Measurements from ENCODE around the gene CCSER2.
A peak's percentile ranks its signal among the peaks of the same experiment; 100 is the strongest.
"Not testable (repeated sequence)": the region's sequence is repeated elsewhere in the genome, so short reads cannot be mapped to it uniquely, and the experiment has no call there.

The CCSER2 gene

DNA sequence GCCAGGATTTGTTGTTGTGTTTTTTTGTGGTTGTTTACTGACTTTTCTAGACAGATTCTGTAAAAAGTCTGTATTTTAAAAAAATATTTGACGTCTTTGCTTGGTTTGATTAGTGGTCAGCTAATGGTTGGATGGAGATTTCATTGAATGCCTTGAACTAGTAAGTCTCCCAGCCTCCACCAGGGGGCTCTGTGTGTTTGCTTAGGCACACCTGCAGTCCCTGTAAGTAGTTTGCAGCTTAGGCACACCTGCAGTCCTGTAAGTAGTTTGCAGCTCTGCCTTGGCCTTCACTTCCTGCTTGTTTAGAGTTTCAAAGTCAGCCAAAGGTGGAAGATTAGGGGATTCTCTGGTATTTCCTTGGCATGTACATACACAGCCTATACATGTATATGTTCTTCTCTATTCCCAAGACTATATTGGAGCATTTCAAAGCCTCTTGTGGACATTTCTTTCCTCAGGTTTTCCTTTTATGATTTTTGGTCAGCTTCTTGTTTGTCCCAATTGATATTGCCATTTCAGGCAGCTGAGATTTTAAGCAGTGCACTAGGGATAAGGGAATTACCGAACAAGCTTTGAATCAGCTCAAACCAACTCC lies 101.6 kb downstream of the CCSER2 start:
- peak in 7 of 10 donors; percentile 36 to 90 (median 69) for DNase-seq
- intact Hi-C loops (cut with DNase I), result no loop called here

DNA sequence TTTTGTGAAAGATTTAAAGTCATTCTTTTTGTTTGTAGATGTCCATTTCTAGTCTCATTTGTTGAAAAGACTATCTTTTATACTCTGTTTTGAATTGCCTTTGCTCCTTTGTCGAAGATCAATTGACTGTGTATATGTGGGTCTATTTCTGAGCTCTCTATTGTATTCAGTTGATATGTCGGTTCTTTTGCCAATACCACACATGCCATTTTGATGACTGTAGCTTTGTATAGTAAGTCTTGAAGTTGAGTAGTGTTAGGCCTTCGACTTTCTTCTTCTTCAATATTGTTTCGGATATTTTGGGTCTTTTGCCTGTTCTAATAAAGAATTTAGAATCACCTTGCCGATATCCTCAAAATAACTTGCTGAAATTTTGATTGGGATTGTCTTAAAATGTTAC lies 104.5 kb downstream of the CCSER2 start:
- no peak for DNase-seq
- intact Hi-C loops (cut with DNase I), result no loop called here

DNA sequence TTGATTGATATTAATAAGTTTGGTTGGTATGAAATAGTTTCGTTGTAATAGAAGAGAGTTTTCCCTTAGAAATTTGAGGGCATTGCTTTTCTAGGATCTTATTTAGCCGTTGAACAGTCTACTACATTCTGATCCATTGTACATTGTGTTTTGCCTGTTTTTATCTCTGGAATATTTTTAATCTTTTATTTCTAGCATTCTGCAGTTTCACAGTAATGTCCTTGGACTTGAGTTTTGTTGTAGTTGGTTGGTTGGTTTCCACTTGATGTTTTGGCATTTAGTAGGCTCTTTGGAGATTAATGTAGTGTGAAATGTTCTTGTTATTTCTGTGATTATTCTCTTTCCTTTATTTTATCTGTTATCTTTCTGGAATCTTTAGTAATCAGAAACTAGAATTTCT lies 112.4 kb downstream of the CCSER2 start:
- no peak for DNase-seq
- intact Hi-C loops (cut with DNase I), result no loop called here

DNA sequence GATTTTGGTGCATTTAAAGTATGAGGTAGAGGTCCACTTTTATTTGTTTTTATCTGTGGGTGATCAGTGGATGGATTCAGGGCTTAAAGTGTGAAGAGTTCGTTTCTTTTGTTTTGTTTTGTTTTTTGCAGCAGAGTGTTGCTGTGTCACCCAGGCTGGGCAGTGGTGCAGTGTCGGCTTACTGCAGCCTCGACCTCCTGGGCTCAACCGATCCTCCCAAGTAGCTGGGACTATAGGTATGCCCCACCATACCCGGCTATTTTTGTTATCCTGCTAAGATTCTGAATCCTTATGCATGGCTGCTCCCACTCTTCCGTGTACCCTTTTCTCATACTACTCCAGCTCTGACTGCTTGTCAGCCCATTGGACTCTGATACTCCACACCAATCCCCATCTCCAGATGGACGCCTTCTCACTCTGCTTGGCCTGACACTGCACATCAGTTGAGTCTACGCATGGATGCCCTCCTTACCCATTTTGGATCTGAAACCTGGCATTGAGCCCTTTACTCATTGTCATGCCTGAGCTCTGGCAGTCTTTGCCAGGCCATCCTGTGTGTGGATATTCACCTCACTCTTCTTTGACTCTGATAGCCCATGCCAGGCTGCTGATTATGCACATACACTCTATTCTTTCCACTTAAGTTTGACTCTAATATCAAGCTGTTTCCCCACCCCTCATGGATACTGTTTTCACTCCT lies 119.5 kb downstream of the CCSER2 start:
- intact Hi-C loops (cut with DNase I), result no loop called here
- no peak for DNase-seq

DNA sequence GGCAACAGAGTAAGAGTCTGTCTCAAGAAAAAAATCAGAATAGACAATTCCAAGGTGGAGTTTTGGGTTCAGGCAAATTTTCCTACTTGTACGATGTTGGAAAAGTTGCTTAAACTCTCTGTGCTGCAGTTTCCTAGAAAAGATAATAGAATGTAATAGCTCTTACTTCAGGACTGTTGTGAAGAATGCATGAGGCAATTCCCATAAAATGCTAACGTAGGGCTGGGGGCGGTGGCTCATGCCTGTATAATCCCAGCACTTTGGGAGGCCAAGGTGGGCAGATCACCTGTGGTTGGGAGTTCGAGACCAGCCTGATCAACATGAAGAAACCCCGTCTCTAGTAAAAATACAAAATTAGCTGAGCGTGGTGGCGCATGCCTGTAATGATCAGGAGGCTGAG lies 121.0 kb downstream of the CCSER2 start:
- intact Hi-C loops (cut with DNase I), result not testable (repeated sequence)
- DNase-seq, result peak in 1 of 10 donors; percentile 53

DNA sequence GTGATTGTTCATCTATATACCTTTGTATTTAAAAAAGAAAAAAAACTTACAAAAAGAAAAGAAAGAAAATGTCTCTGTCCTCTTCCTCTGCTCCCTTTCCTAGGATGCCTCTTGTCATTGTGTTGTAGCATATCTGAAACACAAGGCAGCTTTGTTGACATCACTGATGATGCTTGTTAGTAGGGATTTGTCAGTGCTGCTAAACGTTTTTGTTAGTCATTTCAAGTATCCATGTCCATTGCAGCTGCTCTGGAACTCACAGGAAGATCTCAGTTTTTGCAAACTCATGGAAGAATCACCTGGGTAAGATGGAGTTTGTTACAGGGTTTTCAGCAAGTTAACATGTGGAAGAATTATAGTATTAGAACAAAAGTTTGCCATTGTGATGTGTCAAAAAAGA lies 123.6 kb downstream of the CCSER2 start:
- intact Hi-C loops (cut with DNase I), result no loop called here
- DNase-seq, result no peak

DNA sequence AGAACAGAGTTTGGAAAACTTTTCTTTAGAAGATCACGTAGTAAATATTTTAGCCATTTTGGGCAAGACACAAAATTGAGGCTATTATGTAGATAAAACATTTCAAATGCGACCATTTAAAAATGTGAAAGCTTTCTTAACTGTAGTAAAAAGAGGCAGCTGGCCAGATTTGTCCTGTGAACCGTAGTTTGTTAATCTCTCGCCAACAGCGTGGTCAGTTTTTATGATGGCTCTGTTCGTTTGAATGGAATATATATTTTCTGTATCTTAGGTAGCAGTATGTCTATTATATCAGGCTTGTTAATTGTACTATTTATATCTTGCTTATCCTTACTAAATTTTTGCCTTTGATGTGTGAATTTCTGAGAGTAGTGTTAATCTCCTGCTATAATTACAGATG lies 124.9 kb downstream of the CCSER2 start:
- DNase-seq, result no peak
- intact Hi-C loops (cut with DNase I), result no loop called here

DNA sequence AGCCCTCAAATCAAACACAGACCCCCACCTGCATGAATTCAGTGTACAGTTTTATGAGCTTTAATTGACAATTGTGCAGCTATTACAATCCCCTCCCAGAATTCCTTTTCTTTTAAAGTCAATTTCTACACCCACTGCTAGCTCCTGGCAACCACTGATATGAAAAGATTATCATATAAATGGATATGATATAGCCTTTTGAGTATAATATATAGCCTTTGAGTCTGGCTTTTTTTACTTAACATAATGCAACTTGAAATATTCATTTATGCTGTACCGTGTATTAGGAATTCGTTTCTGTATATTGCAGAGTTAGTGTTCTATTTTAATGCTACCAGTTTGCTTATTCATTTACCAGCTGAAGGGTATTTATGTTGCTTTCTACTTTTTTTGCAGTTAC lies 127.7 kb downstream of the CCSER2 start:
- intact Hi-C loops (cut with DNase I), result no loop called here
- DNase-seq, result no peak

DNA sequence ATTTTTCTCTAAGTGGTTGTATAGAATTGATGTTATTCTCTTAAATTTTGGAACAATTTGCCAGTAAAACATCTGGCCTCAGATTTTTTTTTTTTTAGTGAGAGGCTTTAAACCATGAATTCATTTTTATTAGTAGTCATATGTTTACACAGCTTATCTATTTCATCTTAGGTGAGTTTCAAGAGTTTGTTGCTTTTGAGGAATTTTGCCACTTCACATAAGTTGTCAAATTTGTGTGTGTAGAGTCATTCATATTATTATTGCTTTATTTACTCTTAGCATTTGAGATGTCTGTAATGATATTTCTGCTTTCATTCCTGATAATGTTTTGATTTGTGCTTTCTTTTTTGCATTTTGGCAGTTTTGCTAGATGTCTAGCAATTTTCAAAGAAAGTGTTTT lies 132.1 kb downstream of the CCSER2 start:
- intact Hi-C loops (cut with DNase I), result no loop called here

DNA sequence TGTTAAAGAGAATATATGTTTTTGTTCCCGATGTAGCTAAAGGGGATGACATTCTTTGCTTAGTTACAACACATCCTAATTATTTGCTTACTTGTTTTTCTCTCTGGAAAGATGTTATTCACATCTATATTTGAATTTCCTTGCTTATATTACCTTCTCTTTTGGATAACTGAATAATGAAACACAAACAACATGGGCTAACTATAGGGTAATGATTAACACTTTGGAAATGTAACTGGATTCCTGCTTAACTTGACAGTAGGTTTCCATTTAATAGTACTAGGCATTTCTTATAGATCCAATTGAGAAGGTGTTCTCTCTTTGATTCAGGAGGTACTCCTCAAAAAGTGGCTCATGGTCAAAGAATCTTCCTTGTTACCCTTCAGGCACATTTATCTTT lies 141.1 kb downstream of the CCSER2 start:
- DNase-seq, result no peak
- intact Hi-C loops (cut with DNase I), result no loop called here

More for the DNA sequence above, 132.1 kb downstream of the CCSER2 start:
- DNase-seq, result no peak

DNA sequence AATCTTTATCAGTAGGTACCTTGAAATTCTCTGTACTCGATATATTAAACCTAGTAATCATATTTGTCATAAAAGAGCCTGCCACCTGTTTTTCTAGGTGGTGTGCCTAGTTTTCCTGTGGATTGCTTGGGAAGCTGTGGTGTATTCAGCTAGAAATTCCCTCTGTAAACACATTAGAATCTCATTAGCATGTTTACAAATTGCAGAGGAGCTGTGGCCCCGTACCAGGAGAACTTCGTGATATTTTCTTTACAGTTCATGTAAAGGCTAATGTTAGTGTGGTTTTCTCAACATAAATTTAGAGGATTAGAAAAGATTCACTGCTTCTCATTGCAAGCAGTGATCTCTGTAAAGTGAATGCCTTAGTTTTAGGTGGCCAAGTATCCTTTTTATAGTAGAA lies 144.7 kb downstream of the CCSER2 start:
- intact Hi-C loops (cut with DNase I), result no loop called here
- DNase-seq, result no peak

DNA sequence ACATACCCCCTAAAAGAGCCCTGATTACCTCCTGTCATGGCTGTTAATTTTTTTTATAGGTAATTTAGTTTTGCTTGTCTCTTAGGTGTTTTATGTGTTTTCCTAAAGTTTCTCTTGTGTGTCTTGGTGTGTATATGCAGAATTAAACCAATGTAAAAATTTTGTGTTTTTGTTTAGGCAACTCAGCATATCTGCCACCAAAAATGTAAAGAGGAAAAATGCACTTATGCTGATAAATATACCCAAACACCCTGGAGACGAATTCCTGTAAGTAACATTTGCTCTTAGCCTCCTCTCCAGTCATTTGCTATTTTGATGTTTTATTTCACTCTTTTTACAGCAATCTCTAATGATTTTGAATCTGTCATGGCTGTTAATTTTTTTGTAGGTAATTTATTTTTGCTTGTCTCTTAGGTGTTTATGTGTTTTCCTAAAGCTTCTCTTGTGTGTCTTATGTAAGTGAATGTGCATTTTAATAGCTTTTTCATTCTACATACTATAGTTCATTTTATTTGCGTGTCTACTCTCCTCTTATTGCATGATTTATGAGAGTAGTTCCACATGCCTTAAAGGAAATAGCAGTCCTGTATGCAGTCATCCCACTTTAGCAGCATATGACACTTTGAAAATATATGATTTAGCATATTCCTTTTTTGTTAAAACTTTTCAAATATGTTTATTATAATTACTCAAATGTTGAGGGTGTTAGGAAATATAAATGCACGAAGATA lies 149.2 kb downstream of the CCSER2 start:
- intact Hi-C loops (cut with DNase I), result no loop called here
- DNase-seq, result no peak

DNA sequence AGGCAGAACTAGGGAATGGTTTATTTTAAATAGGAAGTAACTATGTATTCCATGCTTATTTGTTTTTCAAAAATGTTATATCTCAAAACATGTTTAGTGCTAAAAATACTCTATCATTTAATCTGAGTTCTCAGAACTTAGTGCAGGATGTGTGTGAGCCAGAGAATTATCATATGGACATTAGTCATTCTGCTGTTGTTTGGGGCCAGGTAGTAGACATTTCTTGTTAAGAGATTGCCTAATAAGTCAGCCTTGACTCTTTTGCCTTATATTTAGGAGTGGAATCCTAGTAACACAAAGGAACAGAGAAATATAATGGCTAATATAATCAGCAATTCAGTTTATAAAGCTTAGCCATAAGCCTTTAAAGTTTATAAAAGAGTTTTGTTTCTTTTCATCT lies 149.8 kb downstream of the CCSER2 start:
- intact Hi-C loops (cut with DNase I), result no loop called here
- DNase-seq, result no peak

DNA sequence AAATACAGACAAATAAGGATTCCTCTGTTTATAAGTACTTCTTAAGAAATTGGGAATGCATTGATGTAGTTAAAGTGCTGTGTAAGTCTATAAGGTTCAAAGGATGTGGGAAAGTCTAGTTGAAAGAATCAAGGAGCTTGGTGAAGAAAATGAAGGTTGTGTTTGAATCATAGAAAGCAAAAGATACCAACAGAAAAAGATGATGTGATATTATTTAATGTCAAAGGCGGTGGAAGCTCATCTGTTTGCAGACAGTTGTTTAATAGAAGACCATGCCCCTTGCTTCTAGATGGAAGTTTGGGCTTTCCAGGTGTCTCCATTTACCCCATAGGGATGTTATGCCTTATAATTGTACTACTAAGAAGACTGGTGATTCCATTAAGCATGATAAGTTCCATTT lies 150.3 kb downstream of the CCSER2 start:
- DNase-seq, result no peak
- intact Hi-C loops (cut with DNase I), result no loop called here

DNA sequence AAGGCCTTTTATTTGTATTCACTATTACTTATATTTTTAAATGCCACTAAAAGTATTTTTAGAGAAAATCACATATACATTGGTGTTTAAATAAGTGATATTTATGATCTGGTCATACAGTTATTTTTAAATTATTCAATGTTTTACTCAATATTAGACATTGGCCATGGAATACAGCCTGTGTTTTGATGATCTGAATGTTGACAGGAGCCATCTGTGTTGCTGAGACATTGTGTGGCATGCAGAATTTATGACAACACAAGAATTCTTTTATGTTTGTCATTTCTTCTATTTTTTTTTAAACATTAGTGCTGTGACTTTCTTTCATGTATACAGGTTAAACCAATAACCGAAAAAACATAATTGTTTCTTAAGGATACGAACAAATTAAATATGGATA lies 156.2 kb downstream of the CCSER2 start:
- intact Hi-C loops (cut with DNase I), result no loop called here
- no peak for DNase-seq

DNA sequence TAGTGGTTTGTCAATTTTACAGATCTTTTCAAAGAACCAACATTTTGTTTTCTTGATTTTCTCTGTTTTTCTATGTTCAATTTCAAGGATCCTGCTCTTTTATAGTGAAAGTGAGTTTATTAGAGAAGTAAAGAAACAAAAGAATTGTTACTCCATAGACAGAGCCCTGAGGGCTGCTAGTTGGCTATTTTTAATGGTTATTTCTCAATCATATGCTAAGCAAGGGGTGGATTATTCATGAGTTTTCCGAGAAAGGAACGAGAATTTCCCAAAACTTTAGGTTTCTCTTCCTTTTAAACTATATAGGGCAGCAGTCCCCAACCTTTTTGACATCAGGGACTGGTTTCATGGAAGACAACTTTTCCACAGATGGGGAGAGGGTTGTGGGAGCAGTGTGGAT lies 165.0 kb downstream of the CCSER2 start:
- intact Hi-C loops (cut with DNase I), result no loop called here
- no peak for DNase-seq

DNA sequence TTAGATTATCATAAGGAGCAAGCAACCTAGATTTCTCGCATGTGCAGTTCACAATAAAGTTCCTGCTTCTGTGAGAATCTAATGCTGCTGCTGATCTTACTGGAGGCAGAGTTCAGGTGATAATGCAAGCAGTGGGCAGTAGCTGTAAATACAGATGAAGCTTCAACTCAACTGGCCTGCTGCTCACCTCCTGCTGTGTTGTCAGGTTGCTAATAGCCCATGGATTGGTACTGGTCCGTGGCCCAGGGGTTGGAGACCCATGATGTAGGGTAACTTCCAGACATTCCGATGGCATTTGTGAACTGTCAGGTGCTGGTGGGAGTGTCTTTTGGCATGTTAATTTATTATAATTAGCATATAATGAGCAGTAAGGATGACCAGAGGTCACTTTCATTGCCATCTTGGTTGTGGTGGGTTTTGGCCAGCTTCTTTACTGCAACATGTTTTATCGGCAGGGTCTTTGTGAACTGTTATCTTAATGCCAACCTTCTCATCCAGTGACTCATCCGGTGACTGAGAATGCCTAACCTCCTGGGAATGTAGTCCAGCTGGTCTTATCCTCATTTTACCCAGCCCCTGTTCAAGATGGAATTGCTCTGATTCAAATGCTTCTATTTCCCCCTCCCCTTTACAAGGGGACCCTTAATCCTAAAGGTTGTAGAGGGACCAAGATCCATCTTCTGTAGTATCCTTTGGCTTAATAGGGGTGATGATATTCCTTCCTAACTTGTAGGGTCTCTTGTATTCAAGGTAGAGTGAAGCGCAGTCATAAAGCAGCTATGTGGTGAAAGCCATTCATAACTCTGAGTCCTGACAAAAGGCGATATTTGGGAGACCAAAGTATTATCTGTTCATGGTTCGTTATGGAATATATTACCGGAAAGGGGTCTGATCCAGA lies 165.8 kb downstream of the CCSER2 start:
- intact Hi-C loops (cut with DNase I), result no loop called here
- peak in 1 of 10 donors; percentile 18 for DNase-seq

DNA sequence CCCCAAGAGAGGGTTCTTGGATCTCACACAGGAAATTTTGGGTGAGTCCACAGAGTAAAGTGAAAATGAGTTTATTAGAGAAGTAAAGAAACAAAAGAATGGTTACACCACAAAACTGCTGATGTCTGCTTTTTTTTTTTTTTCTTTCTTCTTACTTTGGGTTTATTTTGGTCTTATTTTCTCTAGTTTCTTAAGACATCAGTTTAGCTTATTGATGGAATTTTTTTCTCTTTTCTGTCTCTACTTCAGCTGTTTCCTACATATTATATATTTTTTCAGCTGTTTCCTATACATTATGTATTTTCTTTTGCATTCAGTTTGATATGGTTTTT lies 166.4 kb downstream of the CCSER2 start:
- no peak for DNase-seq
- intact Hi-C loops (cut with DNase I), result no loop called here

DNA sequence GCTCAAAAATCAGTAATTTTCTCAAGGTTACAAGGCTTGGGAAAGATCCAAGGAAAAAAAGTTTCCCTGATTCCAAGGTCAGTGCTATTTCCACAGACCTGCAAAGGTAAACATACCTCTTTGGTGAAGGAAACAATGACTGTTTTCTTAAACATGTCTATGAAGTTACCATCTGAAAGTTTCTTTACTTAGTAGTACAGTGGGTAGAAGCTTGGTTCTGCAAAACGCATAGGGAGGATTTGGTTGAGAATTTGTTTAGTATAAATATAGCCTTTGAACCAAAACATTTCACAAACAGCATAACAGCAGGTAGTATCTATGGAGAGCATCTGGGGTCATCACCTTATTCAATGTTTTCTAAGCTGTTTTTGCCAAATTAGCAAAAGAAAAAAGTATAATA lies 169.6 kb downstream of the CCSER2 start:
- DNase-seq, result no peak
- intact Hi-C loops (cut with DNase I), result no loop called here

DNA sequence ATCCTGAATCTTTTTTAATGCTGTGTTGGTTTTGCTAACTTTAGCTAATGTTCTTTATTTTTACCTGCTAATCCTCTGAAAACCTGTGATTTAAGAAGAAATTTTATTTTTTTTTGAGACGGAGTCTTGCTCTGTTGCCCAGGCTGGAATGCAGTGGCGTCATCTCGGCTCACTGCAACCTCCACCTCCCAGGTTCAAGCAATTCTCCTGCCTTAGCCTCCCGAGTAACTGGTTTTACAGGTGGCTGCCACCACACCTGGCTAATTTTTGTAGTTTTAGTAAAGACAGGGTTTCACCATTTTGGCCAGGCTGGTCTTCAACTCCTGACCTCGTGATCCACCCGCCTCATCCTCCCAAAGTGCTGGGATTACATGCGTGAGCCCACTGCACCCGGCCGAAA lies 170.7 kb downstream of the CCSER2 start:
- DNase-seq; intact Hi-C loops (cut with DNase I): not testable (repeated sequence)

DNA sequence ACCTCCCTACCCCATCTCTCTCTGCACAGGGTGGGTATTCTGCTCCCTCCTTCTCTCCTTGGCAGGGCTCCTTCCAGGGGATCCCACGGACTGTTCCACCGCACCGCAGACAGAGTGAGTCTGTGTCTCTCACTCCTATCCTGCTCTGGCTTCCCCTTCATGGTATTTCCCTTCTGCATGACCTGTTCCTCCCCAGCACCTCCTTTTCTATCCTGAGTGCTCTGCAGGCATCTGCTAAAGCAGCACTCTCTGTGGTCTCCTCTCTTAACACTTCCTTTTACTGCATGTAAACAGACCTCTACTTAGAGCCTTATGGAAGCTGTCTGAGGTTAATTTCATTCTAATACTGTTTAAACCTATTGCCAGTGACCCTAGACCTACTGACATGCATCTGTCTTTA lies 171.5 kb downstream of the CCSER2 start:
- intact Hi-C loops (cut with DNase I), result no loop called here
- DNase-seq, result peak in 1 of 10 donors; percentile 62

Data from posterior cingulate gyrus (tissue), 11 donors.